Esophagus (tissue), 2 donors: Measurements from ENCODE around the gene FCGBP. TPM values are rescaled to one million over a fixed set of nuclear protein-coding genes. Genes with fewer than 3 reads are reported as not detected.
A peak's percentile ranks its signal among the peaks of the same experiment; 100 is the strongest.

ENCODE experiments used
- H3K27ac ChIP-seq, 2 donors: one replicate each; pipeline ENCODE4 v1.5.1; 2013; ENCODE audit warnings: low read depth in 2 of 2, mild to moderate bottlenecking in 2 of 2, inconsistent platforms in 1 of 2, low read length in 1 of 2, moderate library complexity in 1 of 2
- H3K27me3 ChIP-seq, 2 donors: one replicate each; pipeline ENCODE4 v1.6.1; 2013; ENCODE audit warnings: low read length in 2 of 2, control low read depth in 1 of 2, mild to moderate bottlenecking in 1 of 2; ENCODE audit not compliant: insufficient read depth in 2 of 2, control insufficient read depth in 1 of 2
- H3K36me3 ChIP-seq, 2 donors: one replicate each; pipeline ENCODE4 v1.6.1; 2013; ENCODE audit warnings: low read length in 1 of 2; ENCODE audit not compliant: control insufficient read depth in 2 of 2, insufficient read depth in 2 of 2
- H3K4me1 ChIP-seq, 2 donors: one replicate each; pipeline ENCODE4 v1.6.1; 2013; ENCODE audit warnings: low read length in 1 of 2; ENCODE audit not compliant: control insufficient read depth in 2 of 2, insufficient read depth in 2 of 2
- H3K4me3 ChIP-seq, 2 donors: one replicate each; pipeline ENCODE4 v1.5.1; 2013; ENCODE audit warnings: low read length in 2 of 2, mild to moderate bottlenecking in 2 of 2, low read depth in 1 of 2, moderate library complexity in 1 of 2
- H3K9me3 ChIP-seq, 2 donors: one replicate each; pipeline ENCODE4 v1.6.1; 2013; ENCODE audit warnings: mild to moderate bottlenecking in 2 of 2, low read depth in 1 of 2, low read length in 1 of 2, moderate library complexity in 1 of 2; ENCODE audit not compliant: control insufficient read depth in 2 of 2, insufficient read depth in 1 of 2
- WGBS, 2 donors: extraction: QIAGEN DNeasy Blood & Tissue Kit; methylation state at CpG; one replicate each; pipeline ENCODE4 v1.1.7; 2013; 5-methylcytosine and 5-hydroxymethylcytosine counted together
- polyA plus RNA-seq, 2 donors: library from polyadenylated mRNA; stranded (reverse); fragments of 200-250 nt; gene quantifications; one replicate each; pipeline ENCODE4 v1.2.3, GENCODE V29; 2013
- donor health status: healthy with polysubstance abuse.
- donor health status: Bipolar disorder and iron deficiency.

FCGBP gene
- 1 to 10 TPM; 2.3 to 3.0 TPM for polyA plus RNA-seq

DNA sequence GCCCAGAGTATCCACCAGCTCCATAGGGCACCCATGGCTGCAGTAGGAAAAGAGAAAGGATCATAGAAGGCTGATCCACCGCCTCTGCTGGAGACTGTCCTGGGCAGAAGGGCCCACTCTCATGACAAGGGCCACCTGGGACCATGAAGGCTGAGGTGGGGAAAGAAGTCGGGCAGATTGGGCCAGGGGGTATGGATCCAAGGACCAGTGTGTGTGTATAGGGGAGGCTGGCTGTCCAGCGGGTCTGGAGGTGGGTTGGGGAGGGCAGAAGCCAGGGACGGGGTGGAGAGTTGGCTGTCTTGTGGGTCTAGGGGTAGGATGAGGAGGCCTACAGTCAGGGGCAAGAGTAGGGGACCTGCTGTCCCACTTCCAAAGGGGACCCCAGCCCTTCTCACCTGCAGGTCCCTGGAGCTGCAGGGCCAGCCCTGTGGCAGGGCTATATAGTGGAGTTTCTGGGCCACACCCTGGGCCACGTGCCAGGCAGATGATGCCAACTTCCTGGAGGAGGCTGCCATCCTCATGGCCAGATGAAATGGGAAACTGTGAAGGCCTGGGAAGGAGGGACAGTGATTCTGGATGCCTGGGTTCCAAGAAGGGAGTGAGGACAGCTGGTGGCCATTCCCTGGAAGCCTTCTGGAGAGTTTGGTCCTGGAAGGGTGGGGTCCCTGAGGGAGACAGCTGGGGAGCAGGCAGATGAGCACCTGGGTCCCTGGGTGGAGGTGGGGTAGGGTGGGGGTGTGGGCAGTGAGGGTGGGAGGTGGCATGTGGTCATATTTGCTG lies at the start of gene FCGBP:
Gene FCGBP, minus strand, starts transcription at position 51 of the 780 bp plus-strand sequence.
- Histone ChIP-seq H3K4me1 (peaks cover 0 to 5% of the 10 kb centered on the region in 2 donors), H3K4me3 (no peak within 1 kb of the TSS), H3K27me3 (no peaks in the 10 kb centered on the region), H3K27ac (no peak within 1 kb of the TSS), H3K36me3 (no peaks in the 10 kb centered on the region), H3K9me3 (no peaks in the 10 kb centered on the region)
- 80 to 85% methylated on average over 5 of the region's 5 CpGs for WGBS, 2 donors

DNA sequence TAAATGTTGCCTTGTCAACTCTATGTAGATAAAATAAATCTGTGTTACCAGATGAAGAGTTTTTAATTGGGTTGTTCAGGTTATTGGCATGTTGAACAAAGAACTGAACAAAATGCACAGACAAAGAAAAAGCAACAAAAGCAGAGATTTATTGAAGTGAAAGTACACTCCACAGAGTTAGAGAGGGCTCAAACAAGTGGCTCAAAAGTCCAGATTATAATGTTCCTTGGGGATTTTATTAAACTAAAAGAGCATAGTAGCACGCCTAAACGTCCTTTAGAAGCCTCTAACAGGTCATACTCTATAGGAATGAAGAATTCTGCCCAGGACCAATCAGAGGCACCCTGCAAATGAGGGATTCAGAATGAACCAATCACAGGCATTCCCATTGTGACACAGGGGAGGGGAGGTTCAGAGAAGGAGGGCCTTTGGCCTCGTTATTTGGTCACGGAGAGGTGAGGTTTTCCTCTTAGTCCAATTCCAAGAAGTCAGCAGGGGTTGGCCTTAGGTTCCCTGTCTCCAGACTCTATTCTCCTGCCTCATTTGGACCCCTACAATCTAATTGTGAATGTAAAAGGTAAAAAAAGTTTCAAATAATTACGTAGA lies 49.4 kb upstream of the FCGBP start:
- WGBS, 2 donors: 87 to 96% methylated on average over 5 of the region's 5 CpGs

DNA sequence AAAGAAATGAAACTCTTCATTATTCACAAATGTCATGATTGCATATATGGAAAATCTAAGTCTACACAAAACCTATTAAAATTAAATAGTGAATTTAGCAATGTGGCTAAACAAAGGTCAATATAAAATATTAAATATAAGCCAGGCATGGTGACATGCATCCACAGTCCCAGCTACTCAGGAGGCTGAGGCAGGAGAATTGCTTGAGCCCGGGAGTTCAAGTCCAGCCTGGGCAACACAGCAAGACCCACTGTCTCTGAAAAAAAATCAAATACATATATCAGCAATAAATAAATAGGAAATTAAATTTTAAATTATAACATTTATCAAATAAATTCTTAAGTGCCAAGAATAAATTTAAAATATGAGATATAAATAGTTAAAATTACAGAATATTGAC lies 48.4 kb upstream of the FCGBP start:
- Histone ChIP-seq H3K4me3 (no peak overlapping the region), H3K9me3 (peaks cover 0 to 2% of the 10 kb centered on the region in 2 donors), H3K36me3 (peaks cover 19 to 20% of the 10 kb centered on the region in 2 donors), H3K27me3 (no peaks in the 10 kb centered on the region), H3K27ac (no peak overlapping the region), H3K4me1 (no peaks in the 10 kb centered on the region)
- 98 to 100% methylated on average over 1 of the region's 1 CpG for WGBS, 2 donors

More for the DNA sequence above, 49.4 kb upstream of the FCGBP start:
- Histone ChIP-seq H3K36me3 (peaks cover 14 to 15% of the 10 kb centered on the region in 2 donors), H3K4me3 (no peak overlapping the region), H3K4me1 (no peaks in the 10 kb centered on the region), H3K9me3 (peaks cover 0 to 2% of the 10 kb centered on the region in 2 donors), H3K27ac (no peak overlapping the region), H3K27me3 (no peaks in the 10 kb centered on the region)

DNA sequence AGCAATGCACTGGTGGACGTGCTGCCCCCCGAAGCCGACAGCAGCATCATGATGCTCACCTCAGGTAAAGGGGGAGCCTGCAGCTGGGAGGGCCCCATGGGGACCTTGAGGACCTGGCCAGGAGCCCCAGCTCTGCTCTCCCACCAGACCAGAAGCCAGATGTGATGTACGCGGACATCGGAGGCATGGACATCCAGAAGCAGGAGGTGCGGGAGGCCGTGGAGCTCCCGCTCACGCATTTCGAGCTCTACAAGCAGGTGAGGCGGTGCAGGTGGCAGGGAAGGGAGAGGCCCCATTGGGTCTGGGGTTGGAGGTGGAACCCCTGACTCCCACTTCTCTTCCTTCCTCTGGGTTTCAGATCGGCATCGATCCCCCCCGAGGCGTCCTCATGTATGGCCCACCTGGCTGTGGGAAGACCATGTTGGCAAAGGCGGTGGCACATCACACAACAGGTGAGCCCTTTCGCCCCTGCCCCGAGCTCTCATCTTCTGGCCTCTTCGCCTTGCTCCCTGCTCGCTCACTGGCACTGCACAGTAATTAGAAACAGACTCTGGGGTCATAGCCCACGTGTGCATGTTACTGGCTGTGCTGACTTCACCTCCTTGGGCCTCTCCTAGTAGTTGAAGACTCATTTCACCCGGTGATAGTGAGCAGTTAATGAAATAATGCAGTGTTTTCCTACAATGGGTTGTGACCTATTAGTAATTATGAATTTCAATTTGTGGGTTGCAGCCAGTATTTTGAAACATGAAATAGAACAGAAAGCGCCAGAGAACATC lies 40.1 kb upstream of the FCGBP start:
- Histone ChIP-seq H3K4me1 (peaks cover 3 to 4% of the 10 kb centered on the region in 2 donors), H3K27ac (no peak overlapping the region), H3K9me3 (no peaks in the 10 kb centered on the region), H3K4me3 (no peak overlapping the region), H3K27me3 (no peaks in the 10 kb centered on the region), H3K36me3 (peaks cover 14 to 15% of the 10 kb centered on the region in 2 donors)
- 93 to 95% methylated on average over 24 of the region's 24 CpGs for WGBS, 2 donors

DNA sequence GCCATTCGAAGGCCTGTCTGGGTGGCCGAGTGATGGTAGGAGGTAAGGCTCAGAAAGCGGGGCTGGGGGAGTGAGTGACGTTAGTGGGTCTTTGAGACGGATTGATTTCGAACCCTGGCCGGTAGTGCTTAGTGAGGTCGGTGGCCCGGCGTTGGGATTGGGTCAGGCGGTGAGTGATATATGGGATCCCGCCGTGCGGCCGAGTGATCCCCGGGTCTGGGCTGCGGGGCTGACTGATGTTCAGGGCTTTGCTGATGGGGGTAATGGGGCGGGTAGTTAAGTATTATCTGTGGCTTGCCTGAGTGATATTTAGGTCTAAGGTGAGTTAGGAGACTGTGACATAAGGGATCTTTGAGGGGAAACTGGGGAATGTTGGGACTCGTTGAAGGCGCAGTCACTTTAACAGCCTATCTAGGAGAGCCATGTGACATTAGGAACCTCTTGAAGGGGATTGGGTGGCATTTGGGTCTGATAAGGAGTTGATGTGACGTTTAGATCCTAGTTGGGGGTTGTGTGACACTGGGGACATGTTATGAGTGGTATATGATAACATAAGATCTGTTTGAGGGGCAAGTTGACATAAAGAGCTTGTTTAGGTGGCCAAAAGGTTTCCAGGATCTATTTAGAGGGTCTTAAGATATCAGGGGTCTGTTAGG lies 37.1 kb upstream of the FCGBP start:
- peaks cover 5 to 12% of the 10 kb centered on the region in 2 donors for H3K36me3 ChIP-seq
- H3K4me1 ChIP-seq: peaks cover 3 to 9% of the 10 kb centered on the region in 2 donors
- whole genome bisulfite sequencing, 2 donors: 2 to 3% methylated on average over 21 of the region's 21 CpGs
- no peaks in the 10 kb centered on the region for H3K9me3 ChIP-seq
- no peaks in the 10 kb centered on the region for H3K27me3 ChIP-seq
- peak overlapping the region; percentile 82 to 93 for H3K4me3 ChIP-seq
- peak overlapping the region; percentile 39 to 87 for H3K27ac ChIP-seq

DNA sequence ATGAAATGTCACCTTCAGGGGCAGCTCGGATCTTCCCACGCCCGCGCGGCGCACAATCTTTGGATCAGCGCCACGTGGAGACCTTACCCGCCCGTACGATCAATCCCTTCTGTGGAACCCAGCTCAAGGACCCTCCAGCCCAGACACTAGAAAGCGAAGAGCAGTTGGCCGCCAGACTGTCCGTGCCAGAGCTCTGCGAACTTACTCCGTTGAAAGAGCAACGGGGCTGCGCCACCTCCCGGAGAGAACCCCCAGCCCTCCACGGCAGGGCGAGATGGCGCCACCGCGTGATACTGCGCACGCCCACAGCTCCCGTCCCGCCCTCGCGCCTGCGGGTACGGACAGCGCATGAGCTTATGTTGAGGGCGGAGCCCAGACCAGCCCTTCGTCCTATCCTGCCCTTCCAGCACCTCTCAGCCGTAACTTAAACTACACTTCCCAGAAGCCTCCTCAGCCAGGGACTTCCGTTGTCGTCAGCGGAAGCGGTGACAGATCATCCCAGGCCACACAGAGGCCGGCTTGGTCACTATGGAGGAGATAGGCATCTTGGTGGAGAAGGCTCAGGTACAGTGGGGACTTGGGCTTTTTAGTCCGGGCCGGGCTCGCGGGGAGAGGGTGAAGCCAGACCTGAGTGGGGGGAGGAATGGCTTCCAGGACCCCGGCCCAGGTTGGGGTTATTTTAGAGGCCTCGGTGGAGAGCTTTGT lies 36.4 kb upstream of the FCGBP start, which contains the start of gene PSMC4:
Gene PSMC4, plus strand, starts transcription at position 491 of the 705 bp plus-strand sequence. Its CDS starts 38 bp downstream, at position 529.
- Histone ChIP-seq H3K27ac (peak within 1 kb of the TSS; percentile 91 to 95), H3K4me1 (peaks cover 3 to 9% of the 10 kb centered on the region in 2 donors), H3K9me3 (no peaks in the 10 kb centered on the region), H3K4me3 (peak within 1 kb of the TSS; percentile 82 to 93), H3K27me3 (no peaks in the 10 kb centered on the region), H3K36me3 (peaks cover 5 to 12% of the 10 kb centered on the region in 2 donors)
- 0% methylated on average over 47 of the region's 47 CpGs for WGBS, 2 donors

DNA sequence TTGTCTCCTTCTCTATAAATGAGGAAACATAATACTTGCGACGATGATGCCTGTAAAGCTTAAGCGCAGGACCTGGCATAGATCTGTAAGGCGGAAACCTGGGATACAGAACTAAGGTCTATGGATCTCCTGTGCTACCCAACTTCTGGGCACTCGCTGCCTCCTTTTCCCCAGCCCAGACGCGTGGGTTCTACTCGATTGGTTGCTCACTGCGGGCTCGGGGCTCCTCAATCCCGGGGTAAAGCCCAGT lies 35.9 kb upstream of the FCGBP start:
- peaks cover 5 to 12% of the 10 kb centered on the region in 2 donors for H3K36me3 ChIP-seq
- H3K9me3 ChIP-seq: no peaks in the 10 kb centered on the region
- H3K4me1 ChIP-seq: peaks cover 3 to 9% of the 10 kb centered on the region in 2 donors
- 1 to 5% methylated on average over 11 of the region's 11 CpGs for WGBS, 2 donors
- peak overlapping the region; percentile 75 to 93 for H3K4me3 ChIP-seq
- no peaks in the 10 kb centered on the region for H3K27me3 ChIP-seq
- H3K27ac ChIP-seq: peak overlapping the region; percentile 91 to 95

DNA sequence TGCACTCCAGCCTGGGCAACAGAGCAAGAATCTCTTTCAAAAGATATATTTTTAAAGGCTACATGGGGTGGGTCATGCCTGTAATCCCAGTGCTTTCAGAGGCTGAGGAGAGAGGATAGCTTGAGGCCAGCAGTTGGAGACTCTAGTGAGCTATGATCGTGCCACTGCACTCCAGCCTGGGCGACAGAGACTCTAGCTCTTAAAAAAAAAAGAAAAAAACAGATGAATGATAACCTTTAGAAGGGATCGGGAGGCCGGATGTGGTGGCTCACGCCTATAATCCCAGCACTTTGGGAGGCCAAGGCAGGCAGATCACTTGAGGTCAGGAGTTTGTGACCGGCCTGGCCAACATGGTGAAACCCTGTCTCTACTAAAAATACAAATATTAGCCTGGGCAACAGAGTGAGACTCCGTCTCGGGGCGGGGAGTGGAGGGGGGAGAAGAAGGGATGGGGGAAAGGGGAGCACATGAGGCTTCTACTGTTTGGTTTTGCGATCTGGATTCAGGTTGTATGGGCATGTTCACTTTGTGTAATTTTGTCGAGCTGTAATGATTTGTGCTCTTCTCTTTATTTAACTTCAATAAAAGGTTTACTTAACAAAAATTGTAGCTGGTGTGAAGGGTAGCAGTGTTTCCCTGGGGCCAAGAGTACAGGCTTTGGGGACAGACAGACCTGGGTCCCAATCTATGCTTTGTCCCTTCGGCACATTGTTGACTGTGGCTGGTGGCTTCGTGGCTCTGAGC lies 35.4 kb upstream of the FCGBP start:
- Histone ChIP-seq H3K4me1 (peaks cover 3 to 9% of the 10 kb centered on the region in 2 donors), H3K9me3 (no peaks in the 10 kb centered on the region), H3K36me3 (peaks cover 5 to 12% of the 10 kb centered on the region in 2 donors), H3K27ac (peak overlapping the region; percentile 91 to 95), H3K4me3 (peak overlapping the region; percentile 75 to 93), H3K27me3 (no peaks in the 10 kb centered on the region)
- WGBS, 2 donors: 52 to 63% methylated on average over 13 of the region's 13 CpGs
